Hepatocyte (in vitro differentiated cells): ENCODE results near the gene TBC1D1. TPM values are rescaled to one million over a fixed set of nuclear protein-coding genes. Genes with fewer than 3 reads are reported as not detected.

ENCODE experiments used
- DNase-seq: peaks from one replicate; pipeline ENCODE4 v3.0.0-alpha.2; 2016; ENCODE audit warnings: low spot score
- H2AFZ ChIP-seq: fragments of 200-600 bp; sonication (generic); 2 replicates; pipeline ENCODE4 v1.6.0; 2016; ENCODE audit warnings: antibody characterized with exemption, mild to moderate bottlenecking
- H3K27ac ChIP-seq: fragments of 200-600 bp; sonication (generic); 2 replicates; pipeline ENCODE4 v1.5.1; 2016; ENCODE audit warnings: mild to moderate bottlenecking
- H3K27me3 ChIP-seq: fragments of 200-600 bp; sonication (generic); 2 replicates; pipeline ENCODE4 v1.6.1; 2016
- H3K36me3 ChIP-seq: fragments of 200-600 bp; sonication (generic); replicated peaks from 2 replicates; pipeline ENCODE4 v1.5.1; 2016; ENCODE audit warnings: low read depth; ENCODE audit not compliant: insufficient read depth
- H3K4me1 ChIP-seq: fragments of 200-600 bp; sonication (generic); 2 replicates; pipeline ENCODE4 v1.5.1; 2016; ENCODE audit warnings: mild to moderate bottlenecking, moderate library complexity; ENCODE audit not compliant: insufficient read depth
- H3K4me2 ChIP-seq: fragments of 200-600 bp; sonication (generic); 2 replicates; pipeline ENCODE4 v1.6.0; 2016
- H3K4me3 ChIP-seq: fragments of 200-600 bp; sonication (generic); 2 replicates; pipeline ENCODE4 v1.5.1; 2016; ENCODE audit warnings: mild to moderate bottlenecking
- H3K79me2 ChIP-seq: fragments of 200-600 bp; sonication (generic); 2 replicates; pipeline ENCODE4 v1.6.0; 2017; ENCODE audit warnings: mild to moderate bottlenecking
- H3K9me2 ChIP-seq: fragments of 200-600 bp; sonication (generic); replicated peaks from 2 replicates; pipeline ENCODE4 v1.6.0; 2017; ENCODE audit warnings: mild to moderate bottlenecking; ENCODE audit not compliant: insufficient read depth
- H3K9me3 ChIP-seq: fragments of 200-600 bp; sonication (generic); 2 replicates; pipeline ENCODE4 v1.5.1; 2016; ENCODE audit warnings: low read depth, mild to moderate bottlenecking
- H4K20me1 ChIP-seq: fragments of 200-600 bp; sonication (generic); 2 replicates; pipeline ENCODE4 v1.6.0; 2016; ENCODE audit warnings: mild to moderate bottlenecking; ENCODE audit not compliant: insufficient read depth, poor library complexity, severe bottlenecking
- EZH2 ChIP-seq: fragments of 200-600 bp; sonication (generic); IDR thresholded peaks from 2 replicates; pipeline ENCODE4 v1.6.1; 2016; ENCODE audit warnings: antibody characterized with exemption, mild to moderate bottlenecking, borderline replicate concordance
- EZH2phosphoT487 ChIP-seq: fragments of 200-600 bp; sonication (generic); IDR thresholded peaks from one replicate; pipeline ENCODE4 v1.6.1; 2018; ENCODE audit warnings: antibody characterized with exemption, mild to moderate bottlenecking, low read depth, moderate library complexity; ENCODE audit not compliant: unreplicated experiment, severe bottlenecking
- WGBS: methylation state at CpG from one replicate; pipeline ENCODE4 v1.1.6; 2016; ENCODE audit warnings: low lambda C conversion rate; ENCODE audit errors: missing lambda C conversion rate; 5-methylcytosine and 5-hydroxymethylcytosine counted together
- polyA plus RNA-seq: library from polyadenylated mRNA; unstranded; fragments of >200 nt; fragmentation: Nextera tagmentation; extraction: Ambion mirVana; gene quantifications from 2 replicates; pipeline ENCODE4 v1.2.1, GENCODE V29; 2016
- total RNA-seq: library from RNA; depleted of rRNA; stranded (reverse); fragments of >200 nt; gene quantifications from 2 replicates; pipeline ENCODE4 v1.2.3, GENCODE V29; 2014
- TF ChIP-seq, protein P1 (sequence below): fragments of 200-600 bp; sonication (generic); IDR thresholded peaks from 2 replicates; pipeline ENCODE4 v1.5.1; 2016; ENCODE audit warnings: antibody characterized with exemption, mild to moderate bottlenecking; ENCODE audit not compliant: poor library complexity

Gene TBC1D1
- total and polyA plus RNA-seq, 2 experiments from 2014 or later = 45.6 to 117 TPM

DNA sequence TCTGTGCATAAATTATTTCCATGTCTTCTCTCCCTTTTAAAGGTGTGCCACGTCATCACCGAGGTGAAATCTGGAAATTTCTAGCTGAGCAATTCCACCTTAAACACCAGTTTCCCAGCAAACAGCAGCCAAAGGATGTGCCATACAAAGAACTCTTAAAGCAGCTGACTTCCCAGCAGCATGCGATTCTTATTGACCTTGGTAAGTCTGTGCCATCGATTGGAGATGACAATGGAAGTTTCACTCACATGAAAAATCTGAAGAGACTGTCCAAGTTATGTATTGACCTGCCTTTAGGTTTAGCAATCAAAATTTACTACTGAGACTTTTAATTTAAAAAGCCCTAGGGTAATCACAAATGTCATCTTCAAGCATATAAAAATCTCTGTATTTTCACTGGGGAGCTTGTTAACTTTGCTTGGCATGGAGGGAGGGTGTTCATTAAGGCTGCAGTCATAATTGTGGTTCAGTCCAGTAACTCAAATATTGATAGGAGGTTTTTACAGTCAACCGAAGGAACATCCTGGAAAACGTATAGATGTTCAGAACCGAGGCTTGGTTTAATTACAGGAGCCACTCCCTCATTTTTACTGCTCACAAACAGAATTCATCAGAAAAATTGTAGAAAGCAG lies 212.2 kb downstream of the TBC1D1 start:
- H3K9me2 ChIP-seq = no peaks in the 10 kb centered on the region
- DNase-seq = no peak
- TF ChIP-seq, protein P1, sequence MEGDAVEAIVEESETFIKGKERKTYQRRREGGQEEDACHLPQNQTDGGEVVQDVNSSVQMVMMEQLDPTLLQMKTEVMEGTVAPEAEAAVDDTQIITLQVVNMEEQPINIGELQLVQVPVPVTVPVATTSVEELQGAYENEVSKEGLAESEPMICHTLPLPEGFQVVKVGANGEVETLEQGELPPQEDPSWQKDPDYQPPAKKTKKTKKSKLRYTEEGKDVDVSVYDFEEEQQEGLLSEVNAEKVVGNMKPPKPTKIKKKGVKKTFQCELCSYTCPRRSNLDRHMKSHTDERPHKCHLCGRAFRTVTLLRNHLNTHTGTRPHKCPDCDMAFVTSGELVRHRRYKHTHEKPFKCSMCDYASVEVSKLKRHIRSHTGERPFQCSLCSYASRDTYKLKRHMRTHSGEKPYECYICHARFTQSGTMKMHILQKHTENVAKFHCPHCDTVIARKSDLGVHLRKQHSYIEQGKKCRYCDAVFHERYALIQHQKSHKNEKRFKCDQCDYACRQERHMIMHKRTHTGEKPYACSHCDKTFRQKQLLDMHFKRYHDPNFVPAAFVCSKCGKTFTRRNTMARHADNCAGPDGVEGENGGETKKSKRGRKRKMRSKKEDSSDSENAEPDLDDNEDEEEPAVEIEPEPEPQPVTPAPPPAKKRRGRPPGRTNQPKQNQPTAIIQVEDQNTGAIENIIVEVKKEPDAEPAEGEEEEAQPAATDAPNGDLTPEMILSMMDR = no peak
- TF ChIP-seq EZH2phosphoT487 = no peak
- no peak for TF ChIP-seq EZH2

DNA sequence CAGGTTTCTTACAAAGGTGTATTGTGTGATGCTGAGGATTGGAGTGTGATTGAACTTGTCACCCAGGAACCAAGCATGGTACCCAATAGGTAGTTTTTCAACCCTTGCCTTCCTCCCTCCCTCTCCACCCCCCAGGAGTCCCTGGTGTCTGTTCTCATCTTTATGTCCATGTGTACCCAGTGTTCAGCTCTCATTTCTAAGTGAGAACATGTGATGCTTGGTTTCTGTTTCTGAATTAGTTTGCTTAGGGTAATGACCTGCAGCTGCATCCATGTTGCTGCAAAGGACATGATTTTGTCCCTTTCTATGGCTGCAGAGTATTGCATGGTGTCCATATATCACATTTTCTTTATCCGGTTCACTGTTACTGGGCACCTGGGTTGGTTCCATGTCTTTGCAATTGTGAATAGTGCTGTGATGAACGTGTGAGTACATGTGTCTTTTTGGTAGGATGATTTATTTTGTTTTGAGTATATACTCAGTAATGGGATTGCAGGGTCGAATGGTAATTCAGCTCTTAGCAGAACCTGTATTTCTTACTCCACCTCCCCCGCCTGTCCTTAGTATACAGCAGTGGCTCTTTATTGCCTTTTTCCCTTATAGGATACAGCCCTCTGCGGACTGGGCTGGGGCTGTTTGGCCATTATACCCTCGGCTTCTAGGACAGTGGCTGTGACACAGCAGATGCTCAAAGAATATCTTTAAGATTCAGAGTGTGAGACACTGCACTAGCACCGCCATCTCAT lies 214.8 kb downstream of the TBC1D1 start:
- H3K36me3 ChIP-seq = no peaks in the 10 kb centered on the region
- WGBS = 86% methylated on average over 7 of the region's 7 CpGs
- no peak overlapping the region for H3K4me2 ChIP-seq
- H4K20me1 ChIP-seq = no peaks in the 10 kb centered on the region
- peaks cover 19% of the 10 kb centered on the region for H3K4me1 ChIP-seq
- no peak for DNase-seq
- H3K27ac ChIP-seq = no peak overlapping the region
- TF ChIP-seq EZH2phosphoT487 (no peak), EZH2 (no peak)
- TF ChIP-seq, protein P1 = no peak
- H3K27me3 ChIP-seq = no peaks in the 10 kb centered on the region
- no peak overlapping the region for H3K4me3 ChIP-seq
- no peaks in the 10 kb centered on the region for H3K9me2 ChIP-seq
- H3K79me2 ChIP-seq = no peaks in the 10 kb centered on the region
- H3K9me3 ChIP-seq = no peaks in the 10 kb centered on the region
- no peak overlapping the region for H2AFZ ChIP-seq

More for the DNA sequence above, 212.2 kb downstream of the TBC1D1 start:
- WGBS = 83% methylated on average over 7 of the region's 7 CpGs
- Histone ChIP-seq H3K9me3 (no peaks in the 10 kb centered on the region), H3K27me3 (no peaks in the 10 kb centered on the region), H3K36me3 (no peaks in the 10 kb centered on the region), H3K79me2 (no peaks in the 10 kb centered on the region), H3K4me1 (peaks cover 9% of the 10 kb centered on the region), H3K27ac (no peak overlapping the region), H3K4me3 (no peak overlapping the region), H3K4me2 (no peak overlapping the region), H2AFZ (no peak overlapping the region), H4K20me1 (no peaks in the 10 kb centered on the region)

DNA sequence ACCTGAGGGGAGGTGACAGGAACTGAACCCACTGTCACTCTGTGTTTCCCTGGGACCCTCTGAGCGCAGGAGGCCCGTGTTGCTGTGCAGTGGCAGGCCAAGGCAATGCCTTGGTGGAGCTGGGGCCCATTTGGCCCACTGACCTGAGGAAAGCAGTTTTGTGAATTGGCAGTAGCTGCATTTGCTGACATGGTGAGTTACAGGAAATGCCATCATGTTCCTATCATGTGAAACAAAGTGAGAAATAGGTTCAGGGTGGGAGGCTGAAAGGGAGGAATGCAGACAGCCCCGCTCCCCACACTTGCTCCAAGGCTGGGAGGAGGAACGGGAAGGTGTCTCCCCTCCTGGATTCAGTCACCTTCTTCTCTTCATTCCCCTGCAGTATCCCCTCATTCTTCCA lies 215.4 kb downstream of the TBC1D1 start:
- WGBS = 92% methylated on average over 4 of the region's 4 CpGs
- Histone ChIP-seq H3K4me2 (no peak overlapping the region), H3K4me3 (no peak overlapping the region), H3K27me3 (no peaks in the 10 kb centered on the region), H3K27ac (no peak overlapping the region), H2AFZ (no peak overlapping the region), H4K20me1 (no peaks in the 10 kb centered on the region), H3K36me3 (no peaks in the 10 kb centered on the region), H3K4me1 (peaks cover 22% of the 10 kb centered on the region), H3K9me2 (no peaks in the 10 kb centered on the region), H3K79me2 (no peaks in the 10 kb centered on the region), H3K9me3 (no peaks in the 10 kb centered on the region)
- TF ChIP-seq, protein P1 = no peak
- DNase-seq = no peak
